Naive B cell (primary cell): ENCODE measurements around the gene GKN2. TPM values are rescaled to one million over a fixed set of nuclear protein-coding genes. Genes with fewer than 3 reads are reported as not detected.

Source experiments
- ATAC-seq, 2 donors: fragments of 150-1000 bp; cut with Tn5 transposase; 2 replicates each; pipeline ENCODE4 v1.10.0; 2021; ENCODE audit warnings: low read depth in 2 of 2, mild to moderate bottlenecking in 2 of 2, moderate library complexity in 2 of 2
- DNase-seq: peaks from one replicate; pipeline ENCODE4 v3.0.0; 2022
- H3K27ac Mint-ChIP-seq, 6 donors: one replicate each; pipeline ENCODE4 v1.8.0; 2020 to 2022; ENCODE audit warnings: mild to moderate bottlenecking in 6 of 6, mixed read lengths in 6 of 6, moderate library complexity in 5 of 6, inconsistent platforms in 2 of 6
- H3K27me3 Mint-ChIP-seq, 3 donors: one replicate each; pipeline ENCODE4 v1.8.0; 2021 to 2022; ENCODE audit warnings: mixed read lengths in 3 of 3, mild to moderate bottlenecking in 1 of 3
- H3K36me3 Mint-ChIP-seq, 2 donors: one replicate each; pipeline ENCODE4 v1.8.0; 2020 to 2022; ENCODE audit warnings: mixed read lengths in 2 of 2, inconsistent platforms in 1 of 2, mild to moderate bottlenecking in 1 of 2
- H3K4me1 Mint-ChIP-seq, 3 donors: one replicate each; pipeline ENCODE4 v1.8.0; 2020 to 2022; ENCODE audit warnings: mixed read lengths in 3 of 3, inconsistent platforms in 1 of 3, mild to moderate bottlenecking in 1 of 3, moderate library complexity in 1 of 3
- H3K4me3 Mint-ChIP-seq, 8 donors: one replicate each; pipeline ENCODE4 v1.8.0; 2020 to 2022; ENCODE audit warnings: mild to moderate bottlenecking in 8 of 8, mixed read lengths in 8 of 8, moderate library complexity in 8 of 8, inconsistent platforms in 2 of 8
- H3K9me3 Mint-ChIP-seq, 7 donors: one replicate each; pipeline ENCODE4 v1.8.0; 2020 to 2022; ENCODE audit warnings: mixed read lengths in 7 of 7, mild to moderate bottlenecking in 5 of 7, inconsistent platforms in 2 of 7, moderate library complexity in 1 of 7
- polyA plus RNA-seq, 6 donors: library from polyadenylated mRNA; unstranded; fragments of 300-500 nt; fragmentation: Illumina TruSeq; gene quantifications; one replicate each; pipeline ENCODE4 v1.2.3, GENCODE V29; 2021; ENCODE audit warnings: low read depth in 6 of 6

Gene GKN2
- polyA plus RNA-seq: not detected

DNA sequence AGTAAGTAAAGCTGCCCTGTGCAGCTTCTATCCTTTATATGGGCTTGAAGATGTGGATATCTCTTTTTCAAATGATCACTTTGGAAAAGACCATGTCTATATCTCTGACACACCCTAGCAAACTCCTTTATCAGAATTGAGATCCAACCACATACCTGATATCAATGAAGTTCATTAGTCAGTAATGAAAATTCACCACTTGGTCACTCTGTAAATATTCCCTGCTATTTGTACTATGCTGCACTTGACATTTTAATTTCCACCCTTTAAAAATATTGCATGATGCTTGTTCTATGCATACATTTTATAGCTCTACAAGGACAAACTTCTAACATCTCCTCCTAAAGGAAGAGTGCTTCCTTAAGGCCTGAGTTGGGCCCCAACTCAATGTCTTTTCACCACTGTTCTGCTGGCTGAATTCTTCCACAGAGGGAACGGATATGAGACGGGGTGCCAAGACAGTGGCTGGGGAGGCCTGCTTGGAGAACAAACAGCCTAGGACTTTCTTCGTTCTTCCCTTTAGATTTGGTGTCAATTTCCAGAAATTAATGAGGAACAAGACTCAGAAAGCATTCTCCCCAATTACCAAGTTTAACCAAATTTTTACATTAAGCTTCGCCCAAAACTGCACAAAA lies at the start of gene GKN2:
TSS of gene GKN2 (minus strand) at position 7 of the 635 bp plus-strand sequence. CDS start 32 bp downstream, outside the sequence.
- H3K4me1 Mint-ChIP-seq: no peaks in the 10 kb centered on the region
- no peak for DNase-seq
- H3K36me3 Mint-ChIP-seq: peaks cover 0 to 7% of the 10 kb centered on the region in 2 donors
- peaks cover 13 to 34% (median 21%) of the 10 kb centered on the region in 3 donors for H3K27me3 Mint-ChIP-seq
- H3K9me3 Mint-ChIP-seq: peaks cover 0 to 8% (median 4%) of the 10 kb centered on the region in 7 donors
- H3K27ac Mint-ChIP-seq: no peak within 1 kb of the TSS
- H3K4me3 Mint-ChIP-seq: no peak within 1 kb of the TSS
- ATAC-seq: no peak

- DNase-seq: no peak
- Mint-ChIP-seq H3K27ac (no peak overlapping the region), H3K36me3 (peaks cover 8 to 21% of the 10 kb centered on the region in 2 donors), H3K4me1 (no peaks in the 10 kb centered on the region), H3K9me3 (peaks cover 8 to 33% (median 19%) of the 10 kb centered on the region in 7 donors), H3K27me3 (peaks cover 34 to 46% (median 42%) of the 10 kb centered on the region in 3 donors), H3K4me3 (no peak overlapping the region)
- no peak for ATAC-seq
Measured at GRCh38 chr2:69001879-69002278, 49.2 kb upstream of the GKN2 start.

DNA sequence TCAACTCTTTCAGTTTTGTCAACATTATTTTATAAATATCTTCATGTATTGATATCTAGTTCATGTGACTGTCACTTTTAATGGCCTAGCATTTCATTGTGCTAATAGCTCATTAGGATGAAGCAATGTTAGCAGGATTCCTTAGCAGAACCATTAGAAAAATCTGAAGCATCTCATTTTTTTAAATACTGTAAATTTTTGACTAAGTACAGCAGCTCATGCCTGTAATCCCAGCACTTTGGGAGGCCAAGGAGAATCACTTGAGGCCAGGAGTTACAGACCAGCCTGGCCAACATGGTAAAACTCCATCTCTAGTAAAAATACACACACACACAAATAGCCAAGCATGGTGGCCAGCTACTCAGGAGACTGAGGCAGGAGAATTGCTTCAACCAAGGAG lies 44.7 kb upstream of the GKN2 start:
- ATAC-seq (no peak), DNase-seq (no peak)
- H3K27me3 Mint-ChIP-seq: peaks cover 31 to 48% (median 44%) of the 10 kb centered on the region in 3 donors
- H3K4me3 Mint-ChIP-seq: no peak overlapping the region
- peaks cover 8 to 10% of the 10 kb centered on the region in 2 donors for H3K36me3 Mint-ChIP-seq
- peaks cover 8 to 20% (median 14%) of the 10 kb centered on the region in 7 donors for H3K9me3 Mint-ChIP-seq
- no peaks in the 10 kb centered on the region for H3K4me1 Mint-ChIP-seq
- H3K27ac Mint-ChIP-seq: no peak overlapping the region

GRCh38 chr2:68995916-68996315 lies 43.2 kb upstream of the GKN2 start:
- ATAC-seq (no peak), DNase-seq (no peak)
- H3K27ac Mint-ChIP-seq: no peak overlapping the region
- H3K4me1 Mint-ChIP-seq: no peaks in the 10 kb centered on the region
- no peaks in the 10 kb centered on the region for H3K36me3 Mint-ChIP-seq
- no peak overlapping the region for H3K4me3 Mint-ChIP-seq
- peaks cover 0 to 8% (median 5%) of the 10 kb centered on the region in 7 donors for H3K9me3 Mint-ChIP-seq
- H3K27me3 Mint-ChIP-seq: peaks cover 25 to 45% (median 33%) of the 10 kb centered on the region in 3 donors

- no peaks in the 10 kb centered on the region for H3K36me3 Mint-ChIP-seq
- H3K27ac Mint-ChIP-seq: peak overlapping the region in 1 of 6 donors; percentile 8
- H3K4me1 Mint-ChIP-seq: no peaks in the 10 kb centered on the region
- H3K27me3 Mint-ChIP-seq: peaks cover 25 to 42% (median 41%) of the 10 kb centered on the region in 3 donors
- H3K4me3 Mint-ChIP-seq: no peak overlapping the region
- no peak for ATAC-seq
- peaks cover 0 to 3% (median 1%) of the 10 kb centered on the region in 7 donors for H3K9me3 Mint-ChIP-seq
- DNase-seq: no peak
Measured at GRCh38 chr2:68994864-68995263, 42.2 kb upstream of the GKN2 start.

DNA sequence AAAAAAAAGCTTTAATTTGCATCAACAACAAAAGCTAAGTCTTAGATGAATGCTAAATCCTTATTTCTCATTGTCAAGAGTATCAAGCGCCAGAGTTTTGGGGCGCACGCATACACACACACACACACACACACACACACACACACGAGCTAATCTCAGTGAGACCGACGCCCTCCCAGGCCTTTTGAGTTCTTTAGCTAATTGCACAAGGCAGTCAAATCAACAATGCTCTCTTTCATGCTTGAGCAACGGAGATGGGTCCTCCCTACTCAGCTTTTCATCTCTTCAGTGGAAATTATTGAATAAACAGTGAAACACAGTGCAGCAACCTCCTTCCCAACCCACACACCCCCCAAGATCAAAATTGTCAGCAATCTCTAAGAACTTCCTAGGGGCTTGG lies 41.0 kb upstream of the GKN2 start:
- H3K4me3 Mint-ChIP-seq: no peak overlapping the region
- ATAC-seq: no peak
- H3K27me3 Mint-ChIP-seq: peaks cover 21 to 49% (median 35%) of the 10 kb centered on the region in 3 donors
- no peak for DNase-seq
- no peaks in the 10 kb centered on the region for H3K9me3 Mint-ChIP-seq
- no peak overlapping the region for H3K27ac Mint-ChIP-seq
- H3K36me3 Mint-ChIP-seq: no peaks in the 10 kb centered on the region
- no peaks in the 10 kb centered on the region for H3K4me1 Mint-ChIP-seq

DNA sequence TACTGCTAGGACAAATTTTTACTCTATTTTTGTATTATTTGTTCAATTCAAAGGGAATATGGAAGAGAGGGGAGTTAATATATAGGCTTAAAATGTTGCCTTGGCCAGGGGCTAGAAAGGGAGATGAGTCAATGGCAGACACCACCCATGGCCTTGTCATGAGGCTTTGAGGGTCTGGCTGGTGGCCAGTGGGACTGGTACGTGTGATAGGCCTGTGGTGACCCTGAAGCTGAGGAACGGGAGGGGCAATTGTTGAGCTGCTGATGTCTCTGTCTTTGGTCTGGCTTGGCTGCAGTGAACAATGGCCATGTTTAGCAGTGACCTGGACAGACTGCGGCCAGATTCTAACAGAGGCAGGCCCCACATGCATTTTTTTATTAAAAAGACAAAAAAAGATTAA lies 40.2 kb upstream of the GKN2 start:
- Mint-ChIP-seq H3K36me3 (no peaks in the 10 kb centered on the region), H3K27me3 (peaks cover 21 to 47% (median 32%) of the 10 kb centered on the region in 3 donors), H3K27ac (no peak overlapping the region), H3K4me1 (no peaks in the 10 kb centered on the region), H3K9me3 (no peaks in the 10 kb centered on the region), H3K4me3 (no peak overlapping the region)
- no peak for ATAC-seq
- DNase-seq: no peak

DNA sequence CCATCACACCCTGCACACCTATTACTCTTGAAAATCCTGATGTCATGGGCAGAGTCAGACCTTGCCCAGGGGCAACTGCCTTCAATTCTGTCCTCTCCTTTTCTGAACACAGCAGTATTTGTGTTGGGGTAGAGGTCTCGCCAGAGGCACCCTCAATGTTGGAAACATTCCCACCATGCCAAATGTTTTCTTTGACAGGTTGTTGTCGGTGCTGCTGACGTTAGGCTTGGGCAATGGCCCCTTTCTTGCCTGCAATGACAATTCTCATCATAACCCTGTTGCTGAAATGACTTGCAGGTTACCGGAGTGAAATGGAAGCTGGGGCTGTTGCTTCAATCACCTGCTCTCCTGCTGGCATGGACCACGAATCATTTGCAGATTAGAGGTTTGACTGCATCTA lies 39.6 kb upstream of the GKN2 start:
- Mint-ChIP-seq H3K9me3 (no peaks in the 10 kb centered on the region), H3K27ac (peak overlapping the region in 1 of 6 donors; percentile 51), H3K4me3 (no peak overlapping the region), H3K27me3 (peaks cover 21 to 47% (median 32%) of the 10 kb centered on the region in 3 donors), H3K36me3 (no peaks in the 10 kb centered on the region), H3K4me1 (no peaks in the 10 kb centered on the region)
- ATAC-seq (no peak), DNase-seq (no peak)

GRCh38 chr2:68989035-68989434 lies 36.3 kb upstream of the GKN2 start:
- no peak for DNase-seq
- H3K9me3 Mint-ChIP-seq: no peaks in the 10 kb centered on the region
- H3K36me3 Mint-ChIP-seq: no peaks in the 10 kb centered on the region
- peaks cover 15 to 33% (median 19%) of the 10 kb centered on the region in 3 donors for H3K27me3 Mint-ChIP-seq
- ATAC-seq: no peak
- no peak overlapping the region for H3K27ac Mint-ChIP-seq
- no peaks in the 10 kb centered on the region for H3K4me1 Mint-ChIP-seq
- no peak overlapping the region for H3K4me3 Mint-ChIP-seq

DNA sequence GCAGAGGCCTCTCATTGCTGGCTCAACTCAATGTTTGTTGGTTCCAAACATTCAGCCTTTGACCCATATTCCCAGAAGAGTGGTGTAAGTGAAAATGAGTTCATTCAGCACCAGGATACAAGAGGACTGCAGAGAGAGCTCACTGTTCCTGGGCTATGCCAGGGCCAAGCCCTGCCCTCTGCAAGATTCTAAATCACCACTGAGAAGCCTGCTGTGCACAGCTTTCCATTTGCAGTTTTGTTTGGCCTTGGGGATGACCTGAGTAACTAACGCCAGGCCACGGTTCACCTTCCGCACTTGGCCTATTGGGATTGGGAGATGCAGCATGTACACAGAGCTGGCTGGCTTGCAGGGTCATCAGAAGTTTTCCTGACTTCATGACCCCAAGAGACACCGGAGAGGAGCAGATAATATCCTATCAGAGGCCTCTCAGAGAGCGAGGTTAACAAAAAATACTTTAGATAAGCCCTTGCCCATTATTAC lies 34.4 kb upstream of the GKN2 start:
- no peaks in the 10 kb centered on the region for H3K4me1 Mint-ChIP-seq
- no peak overlapping the region for H3K4me3 Mint-ChIP-seq
- peaks cover 9 to 29% (median 11%) of the 10 kb centered on the region in 3 donors for H3K27me3 Mint-ChIP-seq
- DNase-seq (no peak), ATAC-seq (no peak)
- no peak overlapping the region for H3K27ac Mint-ChIP-seq
- no peaks in the 10 kb centered on the region for H3K9me3 Mint-ChIP-seq
- H3K36me3 Mint-ChIP-seq: no peaks in the 10 kb centered on the region

- Mint-ChIP-seq H3K4me1 (no peaks in the 10 kb centered on the region), H3K9me3 (no peaks in the 10 kb centered on the region), H3K4me3 (no peak overlapping the region), H3K27me3 (peaks cover 16 to 42% (median 27%) of the 10 kb centered on the region in 3 donors), H3K36me3 (peaks cover 0 to 3% of the 10 kb centered on the region in 2 donors), H3K27ac (no peak overlapping the region)
- DNase-seq: no peak
- ATAC-seq: no peak
Measured at GRCh38 chr2:68980956-68981355, 28.3 kb upstream of the GKN2 start.

- Mint-ChIP-seq H3K9me3 (no peaks in the 10 kb centered on the region), H3K36me3 (peaks cover 0 to 3% of the 10 kb centered on the region in 2 donors), H3K27ac (no peak overlapping the region), H3K4me3 (peak overlapping the region in 1 of 8 donors; percentile 73), H3K4me1 (no peaks in the 10 kb centered on the region), H3K27me3 (peaks cover 16 to 46% (median 27%) of the 10 kb centered on the region in 3 donors)
- DNase-seq: no peak
- no peak for ATAC-seq
Measured at GRCh38 chr2:68978098-68978497, 25.4 kb upstream of the GKN2 start.

GRCh38 chr2:68977453-68977852 lies 24.8 kb upstream of the GKN2 start:
- peaks cover 0 to 3% of the 10 kb centered on the region in 2 donors for H3K36me3 Mint-ChIP-seq

GRCh38 chr2:68975844-68976243 lies 23.2 kb upstream of the GKN2 start:
- Mint-ChIP-seq H3K27me3 (peaks cover 17 to 37% (median 21%) of the 10 kb centered on the region in 3 donors), H3K27ac (no peak overlapping the region)

More at GRCh38 chr2:68977453-68977852, 24.8 kb upstream of the GKN2 start:
- no peaks in the 10 kb centered on the region for H3K9me3 Mint-ChIP-seq
- no peak overlapping the region for H3K27ac Mint-ChIP-seq
- H3K4me3 Mint-ChIP-seq: no peak overlapping the region
- H3K4me1 Mint-ChIP-seq: no peaks in the 10 kb centered on the region
- DNase-seq (no peak), ATAC-seq (no peak)
- peaks cover 20 to 46% (median 27%) of the 10 kb centered on the region in 3 donors for H3K27me3 Mint-ChIP-seq

More at GRCh38 chr2:68975844-68976243, 23.2 kb upstream of the GKN2 start:
- Mint-ChIP-seq H3K4me3 (no peak overlapping the region), H3K9me3 (no peaks in the 10 kb centered on the region), H3K4me1 (no peaks in the 10 kb centered on the region), H3K36me3 (peaks cover 0 to 3% of the 10 kb centered on the region in 2 donors)
- no peak for DNase-seq
- no peak for ATAC-seq
